Neural cell (in vitro differentiated cells): Measurements from ENCODE around the gene SLC6A20. TPM values are rescaled to one million over a fixed set of nuclear protein-coding genes. Genes with fewer than 3 reads are reported as not detected.

Experiments
- H2AFZ ChIP-seq: fragments of 200-600, 300-800 bp; sonication (generic), shearing (Covaris generic); 2 replicates; pipeline ENCODE4 v1.6.0; 2014; ENCODE audit warnings: low read depth, mild to moderate bottlenecking, antibody characterized with exemption, low read length, moderate library complexity
- H3F3A ChIP-seq: fragments of 200-600 bp; shearing (Covaris generic); 2 replicates; pipeline ENCODE4 v1.6.1; 2016; ENCODE audit warnings: mild to moderate bottlenecking, moderate library complexity, mixed read lengths, antibody characterized with exemption, low read length; ENCODE audit not compliant: insufficient read depth, poor library complexity, severe bottlenecking
- H3K27ac ChIP-seq: fragments of 200-600, 300-800 bp; sonication (generic), shearing (Covaris generic); 2 replicates; pipeline ENCODE4 v1.5.1; 2014; ENCODE audit warnings: mild to moderate bottlenecking, low read length, moderate library complexity
- H3K27me3 ChIP-seq: fragments of 300-800, 200-600 bp; sonication (generic), shearing (Covaris generic); 2 replicates; pipeline ENCODE4 v1.6.0; 2014; ENCODE audit warnings: mild to moderate bottlenecking, low read depth, low read length, moderate library complexity; ENCODE audit not compliant: insufficient read depth
- H3K36me3 ChIP-seq: fragments of 300-800, 200-600 bp; sonication (generic), shearing (Covaris generic); 2 replicates; pipeline ENCODE4 v1.5.1; 2014; ENCODE audit warnings: mild to moderate bottlenecking, antibody characterized with exemption, low read length, moderate library complexity; ENCODE audit not compliant: insufficient read depth
- H3K4me2 ChIP-seq: fragments of 300-800, 200-600 bp; sonication (generic), shearing (Covaris generic); 2 replicates; pipeline ENCODE4 v1.6.0; 2014; ENCODE audit warnings: mild to moderate bottlenecking, low read length
- H3K4me3 ChIP-seq: fragments of 300-800, 200-600 bp; sonication (generic), shearing (Covaris generic); 2 replicates; pipeline ENCODE4 v1.5.1; 2014; ENCODE audit warnings: mild to moderate bottlenecking, low read length, moderate library complexity
- H3K79me2 ChIP-seq: fragments of 200-600 bp; shearing (Covaris generic); replicated peaks from 2 replicates; pipeline ENCODE4 v1.6.0; 2014; ENCODE audit warnings: mild to moderate bottlenecking, low read length, moderate library complexity; ENCODE audit not compliant: insufficient read depth
- H3K9ac ChIP-seq: fragments of 300-800, 200-600 bp; sonication (generic), shearing (Covaris generic); 2 replicates; pipeline ENCODE4 v1.6.1; 2016; ENCODE audit warnings: mild to moderate bottlenecking, low read length, mixed read lengths
- H3K9me2 ChIP-seq: fragments of 200-600 bp; shearing (Covaris generic); 2 replicates; pipeline ENCODE4 v1.6.1; 2016; ENCODE audit warnings: mild to moderate bottlenecking, low read length, mixed read lengths; ENCODE audit not compliant: insufficient read depth
- H3K9me3 ChIP-seq: fragments of 200-600, 300-800 bp; sonication (generic), shearing (Covaris generic); 2 replicates; pipeline ENCODE4 v1.6.1; 2016; ENCODE audit warnings: mild to moderate bottlenecking, mixed run types, low read length, moderate library complexity, mixed read lengths
- H4K20me1 ChIP-seq: fragments of 200-600 bp; shearing (Covaris generic); 2 replicates; pipeline ENCODE4 v1.6.1; 2016; ENCODE audit warnings: mild to moderate bottlenecking, mixed run types; ENCODE audit not compliant: insufficient read depth
- CTCF ChIP-seq: fragments of 450-650 bp; IDR thresholded peaks from 2 replicates; pipeline ENCODE4 v1.5.1; 2014; ENCODE audit warnings: antibody characterized with exemption, mild to moderate bottlenecking, moderate library complexity; ENCODE audit not compliant: poor library complexity, severe bottlenecking
- EP300 ChIP-seq: fragments of 450-650 bp; conservative IDR thresholded peaks from 2 replicates; pipeline ENCODE4 v1.6.1; 2014; ENCODE audit warnings: antibody characterized with exemption, mild to moderate bottlenecking, moderate library complexity; ENCODE audit not compliant: poor library complexity, severe bottlenecking
- EZH2 ChIP-seq: fragments of 200-600, 300-800 bp; shearing (Covaris generic), sonication (generic); IDR thresholded peaks from 2 replicates; pipeline ENCODE4 v1.6.1; 2014; ENCODE audit warnings: antibody characterized with exemption, low read length, borderline replicate concordance, mild to moderate bottlenecking; ENCODE audit not compliant: insufficient read depth, poor library complexity, severe bottlenecking
- MXI1 ChIP-seq: fragments of 450-650 bp; conservative IDR thresholded peaks from 2 replicates; pipeline ENCODE4 v1.6.1; 2014; ENCODE audit warnings: antibody characterized with exemption, mild to moderate bottlenecking; ENCODE audit not compliant: poor library complexity, severe bottlenecking
- POLR2AphosphoS5 ChIP-seq: IDR thresholded peaks from 2 replicates; pipeline ENCODE4 v1.6.1; 2012
- RAD21 ChIP-seq: fragments of 450-650 bp; conservative IDR thresholded peaks from 2 replicates; pipeline ENCODE4 v1.6.1; 2014; ENCODE audit warnings: antibody characterized with exemption, mild to moderate bottlenecking, moderate library complexity
- SMC3 ChIP-seq: fragments of 450-650 bp; conservative IDR thresholded peaks from 2 replicates; pipeline ENCODE4 v1.6.1; 2014; ENCODE audit warnings: antibody characterized with exemption, mild to moderate bottlenecking, moderate library complexity; ENCODE audit not compliant: poor library complexity
- TAF1 ChIP-seq: IDR thresholded peaks from 2 replicates; pipeline ENCODE4 v1.6.1; 2012; ENCODE audit warnings: low read depth
- polyA plus RNA-seq: library from polyadenylated mRNA; depleted of rRNA; stranded (reverse); fragments of >200 nt; gene quantifications from 2 replicates; pipeline ENCODE4 v1.2.3, GENCODE V29; 2014
- TF ChIP-seq, protein P1 (sequence below): IDR thresholded peaks from 2 replicates; pipeline ENCODE4 v1.6.1; 2012; ENCODE audit warnings: borderline replicate concordance

SLC6A20 gene
- polyA plus RNA-seq, 1 donor from 2014 or later, result not detected

- H3K27me3 ChIP-seq, result no peaks in the 10 kb centered on the region
- no peaks in the 10 kb centered on the region for H3K79me2 ChIP-seq
- no peaks in the 10 kb centered on the region for H3K36me3 ChIP-seq
- H3K4me2 ChIP-seq, result no peak overlapping the region
- no peak overlapping the region for H3K9ac ChIP-seq
- H4K20me1 ChIP-seq, result no peaks in the 10 kb centered on the region
- no peaks in the 10 kb centered on the region for H3F3A ChIP-seq
- H2AFZ ChIP-seq, result no peak overlapping the region
- H3K9me3 ChIP-seq, result no peaks in the 10 kb centered on the region
- no peaks in the 10 kb centered on the region for H3K9me2 ChIP-seq
- no peak for TF ChIP-seq SMC3
- no peak for TF ChIP-seq CTCF
- no peak overlapping the region for H3K4me3 ChIP-seq
- no peak overlapping the region for H3K27ac ChIP-seq
Observed at GRCh38 chr3:45779746-45780735, 16.3 kb downstream of the SLC6A20 start.

- no peaks in the 10 kb centered on the region for H3K9me3 ChIP-seq
- H3K27me3 ChIP-seq, result no peaks in the 10 kb centered on the region
- no peaks in the 10 kb centered on the region for H3F3A ChIP-seq
- no peaks in the 10 kb centered on the region for H3K36me3 ChIP-seq
- no peak overlapping the region for H2AFZ ChIP-seq
- H3K9ac ChIP-seq, result no peak overlapping the region
- no peaks in the 10 kb centered on the region for H3K79me2 ChIP-seq
- no peak overlapping the region for H3K4me2 ChIP-seq
- no peaks in the 10 kb centered on the region for H4K20me1 ChIP-seq
- no peaks in the 10 kb centered on the region for H3K9me2 ChIP-seq
- H3K4me3 ChIP-seq, result no peak overlapping the region
- TF ChIP-seq POLR2AphosphoS5 (no peak), RAD21 (no peak), EZH2 (no peak), SMC3 (no peak), TAF1 (no peak), MXI1 (no peak), EP300 (no peak), CTCF (no peak)
- TF ChIP-seq, protein P1, sequence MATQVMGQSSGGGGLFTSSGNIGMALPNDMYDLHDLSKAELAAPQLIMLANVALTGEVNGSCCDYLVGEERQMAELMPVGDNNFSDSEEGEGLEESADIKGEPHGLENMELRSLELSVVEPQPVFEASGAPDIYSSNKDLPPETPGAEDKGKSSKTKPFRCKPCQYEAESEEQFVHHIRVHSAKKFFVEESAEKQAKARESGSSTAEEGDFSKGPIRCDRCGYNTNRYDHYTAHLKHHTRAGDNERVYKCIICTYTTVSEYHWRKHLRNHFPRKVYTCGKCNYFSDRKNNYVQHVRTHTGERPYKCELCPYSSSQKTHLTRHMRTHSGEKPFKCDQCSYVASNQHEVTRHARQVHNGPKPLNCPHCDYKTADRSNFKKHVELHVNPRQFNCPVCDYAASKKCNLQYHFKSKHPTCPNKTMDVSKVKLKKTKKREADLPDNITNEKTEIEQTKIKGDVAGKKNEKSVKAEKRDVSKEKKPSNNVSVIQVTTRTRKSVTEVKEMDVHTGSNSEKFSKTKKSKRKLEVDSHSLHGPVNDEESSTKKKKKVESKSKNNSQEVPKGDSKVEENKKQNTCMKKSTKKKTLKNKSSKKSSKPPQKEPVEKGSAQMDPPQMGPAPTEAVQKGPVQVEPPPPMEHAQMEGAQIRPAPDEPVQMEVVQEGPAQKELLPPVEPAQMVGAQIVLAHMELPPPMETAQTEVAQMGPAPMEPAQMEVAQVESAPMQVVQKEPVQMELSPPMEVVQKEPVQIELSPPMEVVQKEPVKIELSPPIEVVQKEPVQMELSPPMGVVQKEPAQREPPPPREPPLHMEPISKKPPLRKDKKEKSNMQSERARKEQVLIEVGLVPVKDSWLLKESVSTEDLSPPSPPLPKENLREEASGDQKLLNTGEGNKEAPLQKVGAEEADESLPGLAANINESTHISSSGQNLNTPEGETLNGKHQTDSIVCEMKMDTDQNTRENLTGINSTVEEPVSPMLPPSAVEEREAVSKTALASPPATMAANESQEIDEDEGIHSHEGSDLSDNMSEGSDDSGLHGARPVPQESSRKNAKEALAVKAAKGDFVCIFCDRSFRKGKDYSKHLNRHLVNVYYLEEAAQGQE, result no peak
- no peak overlapping the region for H3K27ac ChIP-seq
Observed at GRCh38 chr3:45778761-45779201, 17.6 kb downstream of the SLC6A20 start.
